Hepatocyte (in vitro differentiated cells): ENCODE results near the gene DNAJC2. TPM values are rescaled to one million over a fixed set of nuclear protein-coding genes. Genes with fewer than 3 reads are reported as not detected.
A peak's percentile ranks its signal among the peaks of the same experiment; 100 is the strongest.

Experiments
- DNase-seq: peaks from one replicate; pipeline ENCODE4 v3.0.0-alpha.2; 2016; ENCODE audit warnings: low spot score
- H2AFZ ChIP-seq: fragments of 200-600 bp; sonication (generic); 2 replicates; pipeline ENCODE4 v1.6.0; 2016; ENCODE audit warnings: antibody characterized with exemption, mild to moderate bottlenecking
- H3K27ac ChIP-seq: fragments of 200-600 bp; sonication (generic); 2 replicates; pipeline ENCODE4 v1.5.1; 2016; ENCODE audit warnings: mild to moderate bottlenecking
- H3K27me3 ChIP-seq: fragments of 200-600 bp; sonication (generic); 2 replicates; pipeline ENCODE4 v1.6.1; 2016
- H3K36me3 ChIP-seq: fragments of 200-600 bp; sonication (generic); replicated peaks from 2 replicates; pipeline ENCODE4 v1.5.1; 2016; ENCODE audit warnings: low read depth; ENCODE audit not compliant: insufficient read depth
- H3K4me1 ChIP-seq: fragments of 200-600 bp; sonication (generic); 2 replicates; pipeline ENCODE4 v1.5.1; 2016; ENCODE audit warnings: mild to moderate bottlenecking, moderate library complexity; ENCODE audit not compliant: insufficient read depth
- H3K4me2 ChIP-seq: fragments of 200-600 bp; sonication (generic); 2 replicates; pipeline ENCODE4 v1.6.0; 2016
- H3K4me3 ChIP-seq: fragments of 200-600 bp; sonication (generic); 2 replicates; pipeline ENCODE4 v1.5.1; 2016; ENCODE audit warnings: mild to moderate bottlenecking
- H3K79me2 ChIP-seq: fragments of 200-600 bp; sonication (generic); 2 replicates; pipeline ENCODE4 v1.6.0; 2017; ENCODE audit warnings: mild to moderate bottlenecking
- H3K9me2 ChIP-seq: fragments of 200-600 bp; sonication (generic); replicated peaks from 2 replicates; pipeline ENCODE4 v1.6.0; 2017; ENCODE audit warnings: mild to moderate bottlenecking; ENCODE audit not compliant: insufficient read depth
- H3K9me3 ChIP-seq: fragments of 200-600 bp; sonication (generic); 2 replicates; pipeline ENCODE4 v1.5.1; 2016; ENCODE audit warnings: low read depth, mild to moderate bottlenecking
- H4K20me1 ChIP-seq: fragments of 200-600 bp; sonication (generic); 2 replicates; pipeline ENCODE4 v1.6.0; 2016; ENCODE audit warnings: mild to moderate bottlenecking; ENCODE audit not compliant: insufficient read depth, poor library complexity, severe bottlenecking
- EZH2 ChIP-seq: fragments of 200-600 bp; sonication (generic); IDR thresholded peaks from 2 replicates; pipeline ENCODE4 v1.6.1; 2016; ENCODE audit warnings: antibody characterized with exemption, mild to moderate bottlenecking, borderline replicate concordance
- EZH2phosphoT487 ChIP-seq: fragments of 200-600 bp; sonication (generic); IDR thresholded peaks from one replicate; pipeline ENCODE4 v1.6.1; 2018; ENCODE audit warnings: antibody characterized with exemption, mild to moderate bottlenecking, low read depth, moderate library complexity; ENCODE audit not compliant: unreplicated experiment, severe bottlenecking
- WGBS: methylation state at CpG from one replicate; pipeline ENCODE4 v1.1.6; 2016; ENCODE audit warnings: low lambda C conversion rate; ENCODE audit errors: missing lambda C conversion rate; 5-methylcytosine and 5-hydroxymethylcytosine counted together
- polyA plus RNA-seq: library from polyadenylated mRNA; unstranded; fragments of >200 nt; fragmentation: Nextera tagmentation; extraction: Ambion mirVana; gene quantifications from 2 replicates; pipeline ENCODE4 v1.2.1, GENCODE V29; 2016
- total RNA-seq: library from RNA; depleted of rRNA; stranded (reverse); fragments of >200 nt; gene quantifications from 2 replicates; pipeline ENCODE4 v1.2.3, GENCODE V29; 2014
- TF ChIP-seq, protein P1 (sequence below): fragments of 200-600 bp; sonication (generic); IDR thresholded peaks from 2 replicates; pipeline ENCODE4 v1.5.1; 2016; ENCODE audit warnings: antibody characterized with exemption, mild to moderate bottlenecking; ENCODE audit not compliant: poor library complexity

DNAJC2 gene
- total and polyA plus RNA-seq, 2 experiments from 2014 or later: 24.8 to 38.2 TPM

- peaks cover 30% of the 10 kb centered on the region for H4K20me1 ChIP-seq
- H3K27me3 ChIP-seq: no peaks in the 10 kb centered on the region
- no peaks in the 10 kb centered on the region for H3K9me3 ChIP-seq
- H3K4me3 ChIP-seq: no peak overlapping the region
- H3K9me2 ChIP-seq: no peaks in the 10 kb centered on the region
- H3K79me2 ChIP-seq: peaks cover 75% of the 10 kb centered on the region
- H2AFZ ChIP-seq: no peak overlapping the region
- no peak overlapping the region for H3K27ac ChIP-seq
- H3K36me3 ChIP-seq: no peaks in the 10 kb centered on the region
- peaks cover 29% of the 10 kb centered on the region for H3K4me1 ChIP-seq
- TF ChIP-seq EZH2phosphoT487: no peak
- TF ChIP-seq, protein P1, sequence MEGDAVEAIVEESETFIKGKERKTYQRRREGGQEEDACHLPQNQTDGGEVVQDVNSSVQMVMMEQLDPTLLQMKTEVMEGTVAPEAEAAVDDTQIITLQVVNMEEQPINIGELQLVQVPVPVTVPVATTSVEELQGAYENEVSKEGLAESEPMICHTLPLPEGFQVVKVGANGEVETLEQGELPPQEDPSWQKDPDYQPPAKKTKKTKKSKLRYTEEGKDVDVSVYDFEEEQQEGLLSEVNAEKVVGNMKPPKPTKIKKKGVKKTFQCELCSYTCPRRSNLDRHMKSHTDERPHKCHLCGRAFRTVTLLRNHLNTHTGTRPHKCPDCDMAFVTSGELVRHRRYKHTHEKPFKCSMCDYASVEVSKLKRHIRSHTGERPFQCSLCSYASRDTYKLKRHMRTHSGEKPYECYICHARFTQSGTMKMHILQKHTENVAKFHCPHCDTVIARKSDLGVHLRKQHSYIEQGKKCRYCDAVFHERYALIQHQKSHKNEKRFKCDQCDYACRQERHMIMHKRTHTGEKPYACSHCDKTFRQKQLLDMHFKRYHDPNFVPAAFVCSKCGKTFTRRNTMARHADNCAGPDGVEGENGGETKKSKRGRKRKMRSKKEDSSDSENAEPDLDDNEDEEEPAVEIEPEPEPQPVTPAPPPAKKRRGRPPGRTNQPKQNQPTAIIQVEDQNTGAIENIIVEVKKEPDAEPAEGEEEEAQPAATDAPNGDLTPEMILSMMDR: no peak
- WGBS: 89% methylated on average over 5 of the region's 5 CpGs
- H3K4me2 ChIP-seq: no peak overlapping the region
- DNase-seq: no peak
These were observed 1.8 kb upstream of the DNAJC2 start for GRCh38 chr7:103346396-103346795.

DNA sequence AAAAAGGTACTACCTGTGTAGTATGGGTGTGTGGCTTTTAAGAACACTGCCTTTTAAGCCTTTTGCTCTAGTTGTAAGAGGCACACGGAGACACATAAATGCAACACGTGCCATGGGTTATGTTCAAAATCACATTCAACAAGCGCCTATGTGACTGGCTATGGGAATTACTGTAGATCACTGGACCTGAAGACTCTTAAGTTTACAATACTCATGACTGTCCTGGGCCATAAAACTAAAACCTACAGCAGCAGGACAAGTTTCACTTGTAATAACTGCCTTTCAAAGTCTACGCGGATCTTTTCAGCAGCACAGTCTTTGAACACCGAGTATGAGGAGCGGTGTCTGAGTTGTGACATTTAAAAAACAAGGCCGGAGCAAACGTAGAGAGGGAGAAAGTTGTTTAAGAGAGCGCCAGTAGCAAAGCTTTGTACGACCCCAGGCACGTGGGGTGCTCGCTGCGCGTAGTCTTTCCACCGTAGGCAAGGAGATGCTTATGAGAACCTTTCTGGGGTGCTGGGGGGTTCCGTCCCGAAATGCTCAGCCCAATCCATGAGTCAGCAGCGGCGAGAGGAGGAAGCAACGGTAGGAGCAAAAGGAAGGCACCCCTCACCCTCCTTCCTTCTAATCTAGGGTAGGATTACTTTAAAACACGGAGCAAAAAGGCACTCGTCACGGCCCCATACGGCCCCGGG is 662 bp downstream of the DNAJC2 start:
- peak; percentile 42 for DNase-seq
- H4K20me1 ChIP-seq: peaks cover 5% of the 10 kb centered on the region
- H3K27me3 ChIP-seq: no peaks in the 10 kb centered on the region
- no peak for TF ChIP-seq EZH2
- TF ChIP-seq, protein P1: no peak
- TF ChIP-seq EZH2phosphoT487: no peak
- no peaks in the 10 kb centered on the region for H3K9me2 ChIP-seq
- H3K4me2 ChIP-seq: peak overlapping the region; percentile 78
- H3K36me3 ChIP-seq: no peaks in the 10 kb centered on the region
- H3K9me3 ChIP-seq: no peaks in the 10 kb centered on the region
- whole genome bisulfite sequencing: 2% methylated on average over 26 of the region's 26 CpGs
- peak overlapping the region; percentile 78 for H3K4me3 ChIP-seq
- H2AFZ ChIP-seq: peak overlapping the region; percentile 97
- H3K27ac ChIP-seq: peak overlapping the region; percentile 95
- H3K4me1 ChIP-seq: peaks cover 15% of the 10 kb centered on the region
- peaks cover 68% of the 10 kb centered on the region for H3K79me2 ChIP-seq

- H3K4me3 ChIP-seq: peak overlapping the region; percentile 78
- no peak for DNase-seq
- peaks cover 11% of the 10 kb centered on the region for H3K4me1 ChIP-seq
- no peaks in the 10 kb centered on the region for H3K9me3 ChIP-seq
- TF ChIP-seq EZH2: no peak
- TF ChIP-seq EZH2phosphoT487: no peak
- TF ChIP-seq, protein P1: no peak
- peak overlapping the region; percentile 95 for H3K27ac ChIP-seq
- peak overlapping the region; percentile 78 for H3K4me2 ChIP-seq
- peaks cover 68% of the 10 kb centered on the region for H3K79me2 ChIP-seq
- peak overlapping the region; percentile 97 for H2AFZ ChIP-seq
- H4K20me1 ChIP-seq: peaks cover 3% of the 10 kb centered on the region
- H3K9me2 ChIP-seq: no peaks in the 10 kb centered on the region
- H3K27me3 ChIP-seq: no peaks in the 10 kb centered on the region
- H3K36me3 ChIP-seq: no peaks in the 10 kb centered on the region
These were observed 1.2 kb downstream of the DNAJC2 start for GRCh38 chr7:103343332-103343731.
